H1 (cell line): Measurements from ENCODE around the gene TBX15. TPM values are rescaled to one million over a fixed set of nuclear protein-coding genes. Genes with fewer than 3 reads are reported as not detected.

Experiments used
- CTCF ChIA-PET: fragments of 300-600 bp; sonication (Branson Sonifier 250); formaldehyde crosslinking; loops from one replicate; lab custom pipeline; 2021; ENCODE audit not compliant: partially characterized antibody; lab: Charles Lee
- POLR2A ChIA-PET: fragments of 300-600 bp; sonication (Branson Sonifier 250); formaldehyde crosslinking; loops from one replicate; lab custom pipeline; 2021; ENCODE audit warnings: inconsistent platforms; ENCODE audit not compliant: partially characterized antibody; lab: Charles Lee
- DNase-seq, 2 experiments: peaks; one replicate each; pipeline versions ENCODE4 v3.0.0 to v3.0.0-alpha.2; 2010 to 2022; ENCODE audit warnings: low spot score in 2 of 2, low read depth in 1 of 2, mixed read lengths in 1 of 2
- FAIRE-seq: peaks from 2 replicates; lab custom pipeline; 2011; peaks lifted over from hg19 to GRCh38; lab: Jason Lieb, UNC
- H2AFZ ChIP-seq: 2 replicates; pipeline ENCODE4 v1.8.1; 2012; ENCODE audit warnings: low read length, inconsistent platforms
- H2AK5ac ChIP-seq: 2 replicates; pipeline ENCODE4 v1.6.1; 2013; ENCODE audit warnings: low read depth, low read length
- H2BK120ac ChIP-seq: replicated peaks from 2 replicates; pipeline ENCODE3; 2013; ENCODE audit warnings: low read depth, low read length, inconsistent platforms
- H2BK12ac ChIP-seq: 2 replicates; pipeline ENCODE4 v1.6.1; 2013; ENCODE audit warnings: low read depth, low read length
- H2BK15ac ChIP-seq: 2 replicates; pipeline ENCODE4 v1.6.1; 2013; ENCODE audit warnings: low read length
- H2BK20ac ChIP-seq: 2 replicates; pipeline ENCODE4 v1.6.1; 2013; ENCODE audit warnings: low read length
- H2BK5ac ChIP-seq: 2 replicates; pipeline ENCODE4 v1.6.1; 2013; ENCODE audit warnings: low read depth, low read length
- H3K14ac ChIP-seq: 2 replicates; pipeline ENCODE4 v1.6.1; 2013; ENCODE audit warnings: inconsistent platforms; ENCODE audit not compliant: insufficient read length
- H3K18ac ChIP-seq: 2 replicates; pipeline ENCODE4 v1.6.1; 2013; ENCODE audit warnings: low read length; ENCODE audit errors: extremely low read depth
- H3K23ac ChIP-seq: 2 replicates; pipeline ENCODE4 v1.6.1; 2013; ENCODE audit warnings: inconsistent platforms; ENCODE audit not compliant: insufficient read length
- H3K23me2 ChIP-seq: 2 replicates; pipeline ENCODE4 v1.6.1; 2013; ENCODE audit warnings: low read depth, low read length
- H3K27ac ChIP-seq: 2 replicates; pipeline ENCODE4 v1.6.1; 2011; ENCODE audit warnings: low read depth, low read length, inconsistent platforms
- H3K27me3 ChIP-seq, 4 experiments: replicated peaks in 1 of 4; 1 replicate in 1 of 4; 2 replicates in 3 of 4; pipeline versions ENCODE4 v1.6.1 to v1.8.1; 2011 to 2013; ENCODE audit warnings: low read length in 3 of 4, mild to moderate bottlenecking in 3 of 4, inconsistent platforms in 2 of 4, mixed read lengths in 2 of 4, moderate library complexity in 1 of 4; ENCODE audit not compliant: control insufficient read depth in 3 of 4, insufficient read depth in 3 of 4; ENCODE audit errors: extremely low read depth in 1 of 4
- H3K36me3 ChIP-seq, 4 experiments: 2 replicates each; pipeline versions ENCODE4 v1.6.1 to v1.8.1; 2011 to 2013; ENCODE audit warnings: mild to moderate bottlenecking in 4 of 4, low read length in 3 of 4, moderate library complexity in 2 of 4, control low read depth in 1 of 4, inconsistent platforms in 1 of 4; ENCODE audit not compliant: insufficient read depth in 4 of 4, control insufficient read depth in 2 of 4
- H3K4ac ChIP-seq: replicated peaks from 2 replicates; pipeline ENCODE3; 2013; ENCODE audit warnings: low read length, low read depth, mixed read lengths, inconsistent platforms; ENCODE audit not compliant: insufficient read length
- H3K4me1 ChIP-seq, 4 experiments: replicated peaks in 1 of 4; 1 replicate in 1 of 4; 2 replicates in 3 of 4; pipeline versions ENCODE4 v1.6.1 to v1.8.1; 2011 to 2013; ENCODE audit warnings: low read length in 3 of 4, inconsistent platforms in 2 of 4, mixed read lengths in 1 of 4; ENCODE audit not compliant: insufficient read depth in 4 of 4, control insufficient read depth in 3 of 4
- H3K4me2 ChIP-seq, 2 experiments: 2 replicates each; pipeline versions ENCODE4 v1.6.1 to v1.8.1; 2011 to 2013; ENCODE audit warnings: low read depth in 2 of 2, low read length in 2 of 2, control low read depth in 1 of 2, inconsistent platforms in 1 of 2, mild to moderate bottlenecking in 1 of 2; ENCODE audit not compliant: insufficient read depth in 1 of 2
- H3K4me3 ChIP-seq, 4 experiments: fragments of 200-600, 300-600 bp in 1 of 4; sonication (generic), shearing (Covaris generic), sonication (Bioruptor Twin) in 1 of 4; 2 replicates each; pipeline versions ENCODE4 v1.5.1 to v1.8.1; 2011 to 2016; ENCODE audit warnings: low read length in 4 of 4, low read depth in 3 of 4, control low read depth in 2 of 4, inconsistent platforms in 2 of 4, mild to moderate bottlenecking in 2 of 4, mixed read lengths in 1 of 4, moderate library complexity in 1 of 4; ENCODE audit not compliant: insufficient read depth in 2 of 4; ENCODE audit errors: extremely low read depth in 1 of 4
- H3K56ac ChIP-seq: replicated peaks from 2 replicates; pipeline ENCODE3; 2013; ENCODE audit warnings: low read depth, mild to moderate bottlenecking, mixed read lengths, low read length, inconsistent platforms; ENCODE audit not compliant: insufficient read length
- H3K79me1 ChIP-seq: 2 replicates; pipeline ENCODE4 v1.6.1; 2013; ENCODE audit warnings: low read depth, low read length, control low read depth
- H3K79me2 ChIP-seq, 2 experiments: 2 replicates each; pipeline versions ENCODE4 v1.6.1 to v1.8.1; 2012 to 2013; ENCODE audit warnings: low read length in 2 of 2, mild to moderate bottlenecking in 2 of 2, inconsistent platforms in 1 of 2; ENCODE audit not compliant: insufficient read depth in 2 of 2, control insufficient read depth in 1 of 2
- H3K9ac ChIP-seq, 4 experiments: replicated peaks in 1 of 4; 1 replicate in 1 of 4; 2 replicates in 3 of 4; pipeline versions ENCODE4 v1.6.1 to v1.8.1; 2011 to 2013; ENCODE audit warnings: low read depth in 3 of 4, low read length in 3 of 4, control low read depth in 2 of 4, mild to moderate bottlenecking in 2 of 4, moderate library complexity in 2 of 4, inconsistent platforms in 1 of 4; ENCODE audit errors: extremely low read depth in 1 of 4
- H3K9me3 ChIP-seq, 2 experiments: 2 replicates each; pipeline versions ENCODE4 v1.6.1 to v1.8.1; 2012 to 2013; ENCODE audit warnings: mild to moderate bottlenecking in 2 of 2, moderate library complexity in 2 of 2, control low read depth in 1 of 2, inconsistent platforms in 1 of 2, low read depth in 1 of 2, low read length in 1 of 2, mixed read lengths in 1 of 2; ENCODE audit not compliant: insufficient read depth in 2 of 2
- H4K20me1 ChIP-seq, 2 experiments: replicated peaks in 1 of 2; 2 replicates each; pipeline versions ENCODE3 to v1.8.1; 2011 to 2013; ENCODE audit warnings: inconsistent platforms in 2 of 2, low read length in 2 of 2, mild to moderate bottlenecking in 1 of 2; ENCODE audit not compliant: insufficient read depth in 2 of 2, control insufficient read depth in 1 of 2
- H4K5ac ChIP-seq: 2 replicates; pipeline ENCODE4 v1.6.1; 2013; ENCODE audit warnings: low read length, low read depth, mixed read lengths, inconsistent platforms; ENCODE audit not compliant: insufficient read length
- H4K8ac ChIP-seq: 2 replicates; pipeline ENCODE4 v1.8.0; 2013; ENCODE audit warnings: mild to moderate bottlenecking, moderate library complexity, low read length, inconsistent platforms; ENCODE audit not compliant: insufficient read depth; ENCODE audit errors: extremely low read depth
- H4K91ac ChIP-seq: replicated peaks from 2 replicates; pipeline ENCODE3; 2013; ENCODE audit warnings: low read length, mixed read lengths, inconsistent platforms; ENCODE audit not compliant: insufficient read length
- ASH2L ChIP-seq: fragments of 200-600, 300-600 bp; sonication (generic); IDR thresholded peaks from one replicate; pipeline ENCODE4 v1.7.1; 2017; ENCODE audit warnings: low read length
- CBX5 ChIP-seq: fragments of 300-800, 300-1000 bp; sonication (generic); IDR thresholded peaks from 2 replicates; pipeline ENCODE4 v1.7.1; 2016; ENCODE audit warnings: antibody characterized with exemption, low read length, low read depth
- EGR1 ChIP-seq: IDR thresholded peaks from 2 replicates; pipeline ENCODE4 v1.6.1; 2011; ENCODE audit warnings: low read depth, low read length, borderline replicate concordance
- FOSL1 ChIP-seq: IDR thresholded peaks from 2 replicates; pipeline ENCODE4 v1.6.1; 2011; ENCODE audit warnings: mild to moderate bottlenecking, low read depth, low read length, moderate library complexity; ENCODE audit not compliant: insufficient read depth
- HDAC2 ChIP-seq, 2 experiments: fragments of 300-600 bp in 1 of 2; sonication (generic) in 1 of 2; IDR thresholded peaks; 2 replicates each; pipeline ENCODE4 v1.6.1; 2011 to 2012; ENCODE audit warnings: low read depth in 2 of 2, low read length in 2 of 2, mild to moderate bottlenecking in 2 of 2, moderate library complexity in 2 of 2, borderline replicate concordance in 1 of 2, inconsistent platforms in 1 of 2
- KDM1A ChIP-seq: fragments of 200-600, 300-600 bp; sonication (generic); IDR thresholded peaks from 2 replicates; pipeline ENCODE4 v1.7.1; 2016; ENCODE audit warnings: mild to moderate bottlenecking, low read length, borderline replicate concordance
- KDM5A ChIP-seq: fragments of 200-600 bp; IDR thresholded peaks from 2 replicates; pipeline ENCODE4 v1.7.1; 2012; ENCODE audit warnings: mild to moderate bottlenecking, low read length, inconsistent platforms, mixed read lengths
- POLR2AphosphoS5 ChIP-seq: IDR thresholded peaks from 2 replicates; pipeline ENCODE4 v1.6.1; 2011; ENCODE audit warnings: low read depth, low read length
- RBBP5 ChIP-seq: IDR thresholded peaks from 2 replicates; pipeline ENCODE4 v1.7.1; 2012; ENCODE audit warnings: low read depth, mild to moderate bottlenecking, inconsistent platforms, low read length, moderate library complexity, borderline replicate concordance
- RFX5 ChIP-seq: IDR thresholded peaks from 2 replicates; pipeline ENCODE4 v1.6.1; 2011; ENCODE audit warnings: low read depth, low read length, improper control_type of control experiment, borderline replicate concordance
- RNF2 ChIP-seq: fragments of 200-900, 300-1000 bp; sonication (generic); IDR thresholded peaks from 2 replicates; pipeline ENCODE4 v1.7.1; 2016; ENCODE audit warnings: borderline replicate concordance, low read depth, mild to moderate bottlenecking, antibody characterized with exemption, low read length; ENCODE audit not compliant: poor library complexity, severe bottlenecking; ENCODE audit errors: missing control alignments
- SIRT6 ChIP-seq: IDR thresholded peaks from one replicate; pipeline ENCODE4 v1.7.1; 2012; ENCODE audit warnings: low read length, inconsistent platforms
- TAF7 ChIP-seq: optimal IDR thresholded peaks from 2 replicates; pipeline ENCODE3; 2011; ENCODE audit warnings: low read depth, mild to moderate bottlenecking, inconsistent platforms, low read length, moderate library complexity, borderline replicate concordance
- YY1 ChIP-seq: IDR thresholded peaks from 2 replicates; pipeline ENCODE4 v1.6.1; 2011; ENCODE audit warnings: low read depth, mild to moderate bottlenecking, low read length
- ZNF274 ChIP-seq: IDR thresholded peaks from 2 replicates; pipeline ENCODE4 v1.7.0; 2012; ENCODE audit warnings: low read length, borderline replicate concordance; ENCODE audit errors: extremely low read depth
- WGBS, 2 experiments: shearing (Covaris generic) in 1 of 2; methylation state at CpG; one replicate each; pipeline versions ENCODE4 v1.1.6 to v1.1.7; 2013 to 2015; ENCODE audit warnings: low lambda C conversion rate in 2 of 2, mixed read lengths in 2 of 2, inconsistent platforms in 1 of 2, low coverage in 1 of 2, missing lambda C conversion rate in 1 of 2; ENCODE audit not compliant: insufficient replicate concordance in 2 of 2, insufficient coverage in 1 of 2, insufficient read length in 1 of 2; ENCODE audit errors: extremely low coverage in 1 of 2, missing lambda C conversion rate in 1 of 2; 5-methylcytosine and 5-hydroxymethylcytosine counted together
- polyA plus RNA-seq, 7 experiments: library from polyadenylated mRNA; depleted of rRNA in 3 of 7; stranded (reverse) in 5 of 7; unstranded in 2 of 7; fragments of >200 nt in 5 of 7; fragments of 200-250 nt in 2 of 7; gene quantifications; 1 replicate in 5 of 7; 2 replicates in 1 of 7; 4 replicates in 1 of 7; pipeline versions ENCODE4 v1.2.1 to v1.2.3, GENCODE V29; 2011 to 2013; ENCODE audit warnings: missing spikeins in 2 of 7, mixed read lengths in 2 of 7
- total RNA-seq: library from RNA; stranded (reverse); fragmentation: NEBNext Ultra II Directional; extraction: Animal tissue kit (Norgen Biotek cat#: 25700); gene quantifications from 2 replicates; pipeline ENCODE4 v1.2.1, GENCODE V29; 2021

TBX15 gene
- total and polyA plus RNA-seq, 2 of the 8 experiments (the other 6 are each of a cell fraction or from before 2014, with no cell fraction given): 0.14 to 0.24 TPM

GRCh38 chr1:119026956-119027355 is 38.8 kb upstream of the TBX15 start:
- no peak overlapping the region for H3K4me2 ChIP-seq
- no peak overlapping the region for H4K5ac ChIP-seq
- no peaks in the 10 kb centered on the region for H3K9me3 ChIP-seq
- no peak overlapping the region for H4K91ac ChIP-seq
- no peak overlapping the region for H3K4me3 ChIP-seq
- no peak overlapping the region for H3K14ac ChIP-seq
- H2BK15ac ChIP-seq: no peak overlapping the region
- ChIA-PET CTCF (no interaction called here), POLR2A (no interaction called here)
- DNase-seq (no peak), FAIRE-seq (no peak)
- no peak overlapping the region for H2BK120ac ChIP-seq
- H2BK20ac ChIP-seq: no peak overlapping the region
- H3K9ac ChIP-seq: no peak overlapping the region
- no peaks in the 10 kb centered on the region for H3K36me3 ChIP-seq
- no peaks in the 10 kb centered on the region for H3K4me1 ChIP-seq
- H3K23ac ChIP-seq: no peak overlapping the region
- no peak overlapping the region for H2AK5ac ChIP-seq
- TF ChIP-seq HDAC2 (IDR thresholded peaks at IDR 0.05; ENCODE audit: borderline replicate concordance in 1 of 2, low read depth in 2 of 2, low read length in 2 of 2) (no peak), YY1 (no peak), KDM5A (no peak), ZNF274 (no peak), KDM1A (no peak), RFX5 (no peak), ASH2L (no peak), SIRT6 (no peak), RNF2 (no peak), POLR2AphosphoS5 (no peak), FOSL1 (no peak), EGR1 (no peak), RBBP5 (no peak), CBX5 (no peak), TAF7 (no peak)
- no peaks in the 10 kb centered on the region for H4K20me1 ChIP-seq
- H4K8ac ChIP-seq: no peak overlapping the region
- WGBS, 2 experiments: 88% methylated on average over 5 of the region's 5 CpGs; no CpG with 5 or more reads in 1 of the 2 experiments
- H3K56ac ChIP-seq: no peak overlapping the region
- no peaks in the 10 kb centered on the region for H3K79me2 ChIP-seq
- no peak overlapping the region for H3K27ac ChIP-seq
- H3K4ac ChIP-seq: no peak overlapping the region
- no peaks in the 10 kb centered on the region for H3K79me1 ChIP-seq
- H3K27me3 ChIP-seq: no peaks in the 10 kb centered on the region
- H2BK12ac ChIP-seq: no peak overlapping the region
- H3K23me2 ChIP-seq: no peaks in the 10 kb centered on the region
- H2AFZ ChIP-seq: no peak overlapping the region
- no peak overlapping the region for H2BK5ac ChIP-seq
- H3K18ac ChIP-seq: no peak overlapping the region
